Neural cell (in vitro differentiated cells): ENCODE data around the gene MARK4. TPM values are rescaled to one million over a fixed set of nuclear protein-coding genes. Genes with fewer than 3 reads are reported as not detected.

ENCODE experiments used
- H2AFZ ChIP-seq: fragments of 200-600, 300-800 bp; sonication (generic), shearing (Covaris generic); 2 replicates; pipeline ENCODE4 v1.6.0; 2014; ENCODE audit warnings: low read depth, mild to moderate bottlenecking, antibody characterized with exemption, low read length, moderate library complexity
- H3F3A ChIP-seq: fragments of 200-600 bp; shearing (Covaris generic); 2 replicates; pipeline ENCODE4 v1.6.1; 2016; ENCODE audit warnings: mild to moderate bottlenecking, moderate library complexity, mixed read lengths, antibody characterized with exemption, low read length; ENCODE audit not compliant: insufficient read depth, poor library complexity, severe bottlenecking
- H3K27ac ChIP-seq: fragments of 200-600, 300-800 bp; sonication (generic), shearing (Covaris generic); 2 replicates; pipeline ENCODE4 v1.5.1; 2014; ENCODE audit warnings: mild to moderate bottlenecking, low read length, moderate library complexity
- H3K27me3 ChIP-seq: fragments of 300-800, 200-600 bp; sonication (generic), shearing (Covaris generic); 2 replicates; pipeline ENCODE4 v1.6.0; 2014; ENCODE audit warnings: mild to moderate bottlenecking, low read depth, low read length, moderate library complexity; ENCODE audit not compliant: insufficient read depth
- H3K36me3 ChIP-seq: fragments of 300-800, 200-600 bp; sonication (generic), shearing (Covaris generic); 2 replicates; pipeline ENCODE4 v1.5.1; 2014; ENCODE audit warnings: mild to moderate bottlenecking, antibody characterized with exemption, low read length, moderate library complexity; ENCODE audit not compliant: insufficient read depth
- H3K4me2 ChIP-seq: fragments of 300-800, 200-600 bp; sonication (generic), shearing (Covaris generic); 2 replicates; pipeline ENCODE4 v1.6.0; 2014; ENCODE audit warnings: mild to moderate bottlenecking, low read length
- H3K4me3 ChIP-seq: fragments of 300-800, 200-600 bp; sonication (generic), shearing (Covaris generic); 2 replicates; pipeline ENCODE4 v1.5.1; 2014; ENCODE audit warnings: mild to moderate bottlenecking, low read length, moderate library complexity
- H3K79me2 ChIP-seq: fragments of 200-600 bp; shearing (Covaris generic); replicated peaks from 2 replicates; pipeline ENCODE4 v1.6.0; 2014; ENCODE audit warnings: mild to moderate bottlenecking, low read length, moderate library complexity; ENCODE audit not compliant: insufficient read depth
- H3K9ac ChIP-seq: fragments of 300-800, 200-600 bp; sonication (generic), shearing (Covaris generic); 2 replicates; pipeline ENCODE4 v1.6.1; 2016; ENCODE audit warnings: mild to moderate bottlenecking, low read length, mixed read lengths
- H3K9me2 ChIP-seq: fragments of 200-600 bp; shearing (Covaris generic); 2 replicates; pipeline ENCODE4 v1.6.1; 2016; ENCODE audit warnings: mild to moderate bottlenecking, low read length, mixed read lengths; ENCODE audit not compliant: insufficient read depth
- H3K9me3 ChIP-seq: fragments of 200-600, 300-800 bp; sonication (generic), shearing (Covaris generic); 2 replicates; pipeline ENCODE4 v1.6.1; 2016; ENCODE audit warnings: mild to moderate bottlenecking, mixed run types, low read length, moderate library complexity, mixed read lengths
- H4K20me1 ChIP-seq: fragments of 200-600 bp; shearing (Covaris generic); 2 replicates; pipeline ENCODE4 v1.6.1; 2016; ENCODE audit warnings: mild to moderate bottlenecking, mixed run types; ENCODE audit not compliant: insufficient read depth
- EP300 ChIP-seq: fragments of 450-650 bp; conservative IDR thresholded peaks from 2 replicates; pipeline ENCODE4 v1.6.1; 2014; ENCODE audit warnings: antibody characterized with exemption, mild to moderate bottlenecking, moderate library complexity; ENCODE audit not compliant: poor library complexity, severe bottlenecking
- EZH2 ChIP-seq: fragments of 200-600, 300-800 bp; shearing (Covaris generic), sonication (generic); IDR thresholded peaks from 2 replicates; pipeline ENCODE4 v1.6.1; 2014; ENCODE audit warnings: antibody characterized with exemption, low read length, borderline replicate concordance, mild to moderate bottlenecking; ENCODE audit not compliant: insufficient read depth, poor library complexity, severe bottlenecking
- MXI1 ChIP-seq: fragments of 450-650 bp; conservative IDR thresholded peaks from 2 replicates; pipeline ENCODE4 v1.6.1; 2014; ENCODE audit warnings: antibody characterized with exemption, mild to moderate bottlenecking; ENCODE audit not compliant: poor library complexity, severe bottlenecking
- POLR2AphosphoS5 ChIP-seq: IDR thresholded peaks from 2 replicates; pipeline ENCODE4 v1.6.1; 2012
- RAD21 ChIP-seq: fragments of 450-650 bp; conservative IDR thresholded peaks from 2 replicates; pipeline ENCODE4 v1.6.1; 2014; ENCODE audit warnings: antibody characterized with exemption, mild to moderate bottlenecking, moderate library complexity
- SMC3 ChIP-seq: fragments of 450-650 bp; conservative IDR thresholded peaks from 2 replicates; pipeline ENCODE4 v1.6.1; 2014; ENCODE audit warnings: antibody characterized with exemption, mild to moderate bottlenecking, moderate library complexity; ENCODE audit not compliant: poor library complexity
- TAF1 ChIP-seq: IDR thresholded peaks from 2 replicates; pipeline ENCODE4 v1.6.1; 2012; ENCODE audit warnings: low read depth
- polyA plus RNA-seq: library from polyadenylated mRNA; depleted of rRNA; stranded (reverse); fragments of >200 nt; gene quantifications from 2 replicates; pipeline ENCODE4 v1.2.3, GENCODE V29; 2014
- TF ChIP-seq, protein P1 (sequence below): fragments of 450-650 bp; IDR thresholded peaks from 2 replicates; pipeline ENCODE4 v1.5.1; 2014; ENCODE audit warnings: antibody characterized with exemption, mild to moderate bottlenecking, moderate library complexity; ENCODE audit not compliant: poor library complexity, severe bottlenecking
- TF ChIP-seq, protein P2 (sequence below): IDR thresholded peaks from 2 replicates; pipeline ENCODE4 v1.6.1; 2012; ENCODE audit warnings: borderline replicate concordance

Gene MARK4
- polyA plus RNA-seq, 1 donor from 2014 or later = 11.6 TPM

DNA sequence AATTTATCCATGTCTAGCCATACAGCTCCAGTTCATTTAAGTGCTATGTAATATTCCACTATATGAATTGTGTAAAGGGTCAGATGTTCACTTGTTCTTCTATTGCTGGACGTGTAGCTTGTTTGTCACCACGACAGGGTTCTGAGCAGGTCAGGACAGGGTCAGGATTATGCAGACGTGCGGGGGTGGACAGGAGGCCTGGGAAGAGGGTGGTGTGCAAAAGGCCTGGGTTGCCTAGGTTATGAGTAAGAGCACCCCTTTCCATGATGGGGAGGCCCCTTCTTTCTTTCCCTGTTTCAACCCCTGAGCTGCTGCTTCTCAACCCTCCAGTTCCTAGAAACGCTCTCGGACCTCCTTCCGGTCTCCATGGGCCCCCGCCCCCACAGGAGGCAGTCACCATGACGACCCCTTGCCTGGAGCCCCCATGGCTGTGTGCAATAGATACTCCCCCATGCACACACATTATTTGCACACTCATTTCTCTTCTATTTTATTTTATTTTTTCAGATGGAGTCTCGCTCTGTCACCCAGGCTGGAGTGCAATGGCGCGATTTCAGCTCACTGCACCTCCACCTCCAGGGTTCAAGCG lies 7.8 kb upstream of the MARK4 start:
- H3K9me3 ChIP-seq = no peaks in the 10 kb centered on the region
- no peaks in the 10 kb centered on the region for H3K36me3 ChIP-seq
- no peaks in the 10 kb centered on the region for H3K9me2 ChIP-seq
- no peak for TF ChIP-seq RAD21
- TF ChIP-seq SMC3 = no peak
- TF ChIP-seq, protein P1, sequence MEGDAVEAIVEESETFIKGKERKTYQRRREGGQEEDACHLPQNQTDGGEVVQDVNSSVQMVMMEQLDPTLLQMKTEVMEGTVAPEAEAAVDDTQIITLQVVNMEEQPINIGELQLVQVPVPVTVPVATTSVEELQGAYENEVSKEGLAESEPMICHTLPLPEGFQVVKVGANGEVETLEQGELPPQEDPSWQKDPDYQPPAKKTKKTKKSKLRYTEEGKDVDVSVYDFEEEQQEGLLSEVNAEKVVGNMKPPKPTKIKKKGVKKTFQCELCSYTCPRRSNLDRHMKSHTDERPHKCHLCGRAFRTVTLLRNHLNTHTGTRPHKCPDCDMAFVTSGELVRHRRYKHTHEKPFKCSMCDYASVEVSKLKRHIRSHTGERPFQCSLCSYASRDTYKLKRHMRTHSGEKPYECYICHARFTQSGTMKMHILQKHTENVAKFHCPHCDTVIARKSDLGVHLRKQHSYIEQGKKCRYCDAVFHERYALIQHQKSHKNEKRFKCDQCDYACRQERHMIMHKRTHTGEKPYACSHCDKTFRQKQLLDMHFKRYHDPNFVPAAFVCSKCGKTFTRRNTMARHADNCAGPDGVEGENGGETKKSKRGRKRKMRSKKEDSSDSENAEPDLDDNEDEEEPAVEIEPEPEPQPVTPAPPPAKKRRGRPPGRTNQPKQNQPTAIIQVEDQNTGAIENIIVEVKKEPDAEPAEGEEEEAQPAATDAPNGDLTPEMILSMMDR = no peak
- TF ChIP-seq EP300 = no peak
- no peak for TF ChIP-seq TAF1
- TF ChIP-seq EZH2 = no peak
- TF ChIP-seq, protein P2, sequence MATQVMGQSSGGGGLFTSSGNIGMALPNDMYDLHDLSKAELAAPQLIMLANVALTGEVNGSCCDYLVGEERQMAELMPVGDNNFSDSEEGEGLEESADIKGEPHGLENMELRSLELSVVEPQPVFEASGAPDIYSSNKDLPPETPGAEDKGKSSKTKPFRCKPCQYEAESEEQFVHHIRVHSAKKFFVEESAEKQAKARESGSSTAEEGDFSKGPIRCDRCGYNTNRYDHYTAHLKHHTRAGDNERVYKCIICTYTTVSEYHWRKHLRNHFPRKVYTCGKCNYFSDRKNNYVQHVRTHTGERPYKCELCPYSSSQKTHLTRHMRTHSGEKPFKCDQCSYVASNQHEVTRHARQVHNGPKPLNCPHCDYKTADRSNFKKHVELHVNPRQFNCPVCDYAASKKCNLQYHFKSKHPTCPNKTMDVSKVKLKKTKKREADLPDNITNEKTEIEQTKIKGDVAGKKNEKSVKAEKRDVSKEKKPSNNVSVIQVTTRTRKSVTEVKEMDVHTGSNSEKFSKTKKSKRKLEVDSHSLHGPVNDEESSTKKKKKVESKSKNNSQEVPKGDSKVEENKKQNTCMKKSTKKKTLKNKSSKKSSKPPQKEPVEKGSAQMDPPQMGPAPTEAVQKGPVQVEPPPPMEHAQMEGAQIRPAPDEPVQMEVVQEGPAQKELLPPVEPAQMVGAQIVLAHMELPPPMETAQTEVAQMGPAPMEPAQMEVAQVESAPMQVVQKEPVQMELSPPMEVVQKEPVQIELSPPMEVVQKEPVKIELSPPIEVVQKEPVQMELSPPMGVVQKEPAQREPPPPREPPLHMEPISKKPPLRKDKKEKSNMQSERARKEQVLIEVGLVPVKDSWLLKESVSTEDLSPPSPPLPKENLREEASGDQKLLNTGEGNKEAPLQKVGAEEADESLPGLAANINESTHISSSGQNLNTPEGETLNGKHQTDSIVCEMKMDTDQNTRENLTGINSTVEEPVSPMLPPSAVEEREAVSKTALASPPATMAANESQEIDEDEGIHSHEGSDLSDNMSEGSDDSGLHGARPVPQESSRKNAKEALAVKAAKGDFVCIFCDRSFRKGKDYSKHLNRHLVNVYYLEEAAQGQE = no peak
- no peak for TF ChIP-seq POLR2AphosphoS5
- no peak for TF ChIP-seq MXI1
- no peaks in the 10 kb centered on the region for H4K20me1 ChIP-seq
- no peak overlapping the region for H3K9ac ChIP-seq
- no peaks in the 10 kb centered on the region for H3K79me2 ChIP-seq
- H3K27ac ChIP-seq = no peak overlapping the region
- no peaks in the 10 kb centered on the region for H3F3A ChIP-seq
- H3K27me3 ChIP-seq = no peaks in the 10 kb centered on the region
- no peak overlapping the region for H3K4me2 ChIP-seq
- H3K4me3 ChIP-seq = no peak overlapping the region
- H2AFZ ChIP-seq = no peak overlapping the region

DNA sequence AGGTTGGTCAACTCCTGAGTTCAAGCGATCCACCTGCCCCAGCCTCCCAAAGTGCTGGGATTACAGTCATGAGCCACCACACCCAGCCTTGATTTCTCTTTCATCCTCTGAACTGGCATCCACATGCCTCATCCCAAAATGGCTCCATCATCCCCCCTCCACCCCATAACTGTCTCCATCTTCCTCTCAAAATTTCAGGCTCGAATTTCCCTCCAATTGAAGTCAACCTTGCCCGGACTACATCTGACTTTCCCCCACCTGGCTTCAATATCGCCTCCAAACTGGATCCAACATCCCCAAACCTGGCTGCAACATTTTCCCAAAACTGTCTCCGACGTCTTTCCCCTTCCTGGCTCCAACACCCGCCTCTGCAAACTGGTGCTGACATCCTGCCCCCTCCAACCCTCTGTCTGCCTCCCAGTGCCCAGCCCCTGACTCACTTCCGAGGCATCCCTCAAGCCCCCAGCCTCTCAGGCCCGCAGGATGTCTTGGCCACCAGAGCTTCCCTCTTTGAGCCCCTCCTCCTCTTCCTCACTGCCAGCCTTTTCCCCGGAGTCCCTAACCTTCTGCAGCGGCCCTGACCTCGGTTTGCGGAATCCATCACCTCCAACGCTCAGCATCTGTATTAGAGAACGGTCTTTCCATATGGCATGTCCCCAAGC lies 6.8 kb upstream of the MARK4 start:
- no peaks in the 10 kb centered on the region for H3K9me2 ChIP-seq
- H3F3A ChIP-seq = no peaks in the 10 kb centered on the region
- no peaks in the 10 kb centered on the region for H3K27me3 ChIP-seq
- no peak overlapping the region for H2AFZ ChIP-seq
- no peaks in the 10 kb centered on the region for H3K9me3 ChIP-seq
- H3K9ac ChIP-seq = no peak overlapping the region
- TF ChIP-seq, protein P1 = no peak
- no peak for TF ChIP-seq EZH2
- no peak for TF ChIP-seq MXI1
- TF ChIP-seq POLR2AphosphoS5 = no peak
- no peak for TF ChIP-seq RAD21
- TF ChIP-seq, protein P2 = no peak
- no peak for TF ChIP-seq EP300
- TF ChIP-seq TAF1 = no peak
- no peak for TF ChIP-seq SMC3
- H3K79me2 ChIP-seq = no peaks in the 10 kb centered on the region
- no peak overlapping the region for H3K27ac ChIP-seq
- no peaks in the 10 kb centered on the region for H3K36me3 ChIP-seq
- H3K4me2 ChIP-seq = no peak overlapping the region
- no peak overlapping the region for H3K4me3 ChIP-seq
- H4K20me1 ChIP-seq = no peaks in the 10 kb centered on the region
